IPS-20b (cell line): ENCODE results near the gene TLN1.

ENCODE experiments used
- H3K27ac ChIP-seq: one replicate; pipeline ENCODE4 v1.5.1; 2013; ENCODE audit warnings: low read length
- H3K27me3 ChIP-seq: 2 replicates; pipeline ENCODE4 v1.6.1; 2013; ENCODE audit warnings: mild to moderate bottlenecking, low read length, inconsistent platforms; ENCODE audit not compliant: insufficient read depth
- H3K36me3 ChIP-seq: 2 replicates; pipeline ENCODE4 v1.6.1; 2013; ENCODE audit warnings: low read depth, mild to moderate bottlenecking, inconsistent platforms, low read length, moderate library complexity; ENCODE audit not compliant: insufficient read depth
- H3K4me1 ChIP-seq: 2 replicates; pipeline ENCODE4 v1.6.1; 2013; ENCODE audit warnings: mild to moderate bottlenecking, control low read depth, inconsistent platforms, low read length, moderate library complexity; ENCODE audit not compliant: insufficient read depth
- H3K4me3 ChIP-seq: 2 replicates; pipeline ENCODE4 v1.5.1; 2013; ENCODE audit warnings: mild to moderate bottlenecking, low read length, inconsistent platforms
- H3K9ac ChIP-seq: 2 replicates; pipeline ENCODE4 v1.6.1; 2013; ENCODE audit warnings: low read depth, mild to moderate bottlenecking, inconsistent platforms, low read length, moderate library complexity
- H3K9me3 ChIP-seq: 2 replicates; pipeline ENCODE4 v1.6.1; 2013; ENCODE audit warnings: mild to moderate bottlenecking, low read depth, low read length, inconsistent platforms; ENCODE audit not compliant: insufficient read depth

The TLN1 gene

DNA sequence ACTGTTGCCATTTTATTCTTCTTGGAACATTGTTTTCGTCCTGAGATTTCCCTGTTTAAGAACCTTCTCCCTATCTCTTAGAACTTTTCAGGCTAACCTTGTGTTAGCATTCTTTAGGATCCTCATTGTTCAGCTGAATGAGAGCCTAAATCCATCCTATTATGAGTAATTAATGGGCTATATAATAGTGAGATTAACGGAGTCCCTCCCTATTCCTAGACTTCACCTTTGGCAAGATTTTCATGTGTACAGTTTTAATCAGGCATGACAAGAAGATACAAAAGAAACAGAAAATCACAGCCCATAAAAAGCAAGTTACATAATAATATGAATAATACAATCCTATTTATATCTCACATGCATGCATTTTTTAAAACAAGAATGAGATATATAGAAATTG is 31.2 kb upstream of the TLN1 start:
- H3K9ac ChIP-seq, result no peak overlapping the region
- H3K36me3 ChIP-seq, result 0 out of 2 replicates have a peak, but pooled peaks cover 4% of the 10 kb centered on the region
- H3K27me3 ChIP-seq, result no peaks in the 10 kb centered on the region
- H3K27ac ChIP-seq, result no peak overlapping the region
- peaks cover 4% of the 10 kb centered on the region for H3K4me1 ChIP-seq
- H3K4me3 ChIP-seq, result no peak overlapping the region
- H3K9me3 ChIP-seq, result no peaks in the 10 kb centered on the region

- peaks cover 9% of the 10 kb centered on the region for H3K4me1 ChIP-seq
- H3K27ac ChIP-seq, result no peak overlapping the region
- no peaks in the 10 kb centered on the region for H3K9me3 ChIP-seq
- no peak overlapping the region for H3K4me3 ChIP-seq
- 0 out of 2 replicates have a peak, but pooled peaks cover 4% of the 10 kb centered on the region for H3K36me3 ChIP-seq
- H3K9ac ChIP-seq, result no peak overlapping the region
- no peaks in the 10 kb centered on the region for H3K27me3 ChIP-seq
These were observed 28.7 kb upstream of the TLN1 start for GRCh38 chr9:35760651-35761050.

- peaks cover 9% of the 10 kb centered on the region for H3K4me1 ChIP-seq
These were observed 27.8 kb upstream of the TLN1 start for GRCh38 chr9:35759795-35760194.

GRCh38 chr9:35758475-35759050 is 26.6 kb upstream of the TLN1 start:
- no peak overlapping the region for H3K9ac ChIP-seq
- peak overlapping the region; percentile 74 for H3K4me3 ChIP-seq
- peaks cover 19% of the 10 kb centered on the region; the same call in 1 of the 2 replicates for H3K36me3 ChIP-seq
- H3K27me3 ChIP-seq, result no peaks in the 10 kb centered on the region
- H3K9me3 ChIP-seq, result no peaks in the 10 kb centered on the region
- peaks cover 9% of the 10 kb centered on the region for H3K4me1 ChIP-seq
- H3K27ac ChIP-seq, result no peak overlapping the region

More at GRCh38 chr9:35759795-35760194, 27.8 kb upstream of the TLN1 start:
- no peaks in the 10 kb centered on the region for H3K27me3 ChIP-seq
- H3K9me3 ChIP-seq, result no peaks in the 10 kb centered on the region
- H3K36me3 ChIP-seq, result peaks cover 7% of the 10 kb centered on the region; the same call in 1 of the 2 replicates
- no peak overlapping the region for H3K27ac ChIP-seq
- H3K9ac ChIP-seq, result no peak overlapping the region
- H3K4me3 ChIP-seq, result no peak overlapping the region

GRCh38 chr9:35757892-35758275 is 25.9 kb upstream of the TLN1 start:
- Histone ChIP-seq H3K4me3 (peak overlapping the region; percentile 74), H3K27me3 (no peaks in the 10 kb centered on the region), H3K4me1 (peaks cover 9% of the 10 kb centered on the region), H3K9ac (peak overlapping the region; percentile 87; the same call in 1 of the 2 replicates), H3K9me3 (no peaks in the 10 kb centered on the region), H3K36me3 (peaks cover 26% of the 10 kb centered on the region; the same call in 1 of the 2 replicates), H3K27ac (no peak overlapping the region)

GRCh38 chr9:35757226-35757891 is 25.4 kb upstream of the TLN1 start:
- H3K4me3 ChIP-seq, result peak overlapping the region; percentile 74
- H3K9me3 ChIP-seq, result no peaks in the 10 kb centered on the region
- H3K27me3 ChIP-seq, result no peaks in the 10 kb centered on the region
- peak overlapping the region; percentile 87 for H3K9ac ChIP-seq
- H3K4me1 ChIP-seq, result peaks cover 9% of the 10 kb centered on the region
- H3K36me3 ChIP-seq, result peaks cover 31% of the 10 kb centered on the region
- H3K27ac ChIP-seq, result peak overlapping the region; percentile 2

GRCh38 chr9:35756275-35757225 is 24.6 kb upstream of the TLN1 start:
- H3K27ac ChIP-seq, result peak overlapping the region; percentile 11
- peak overlapping the region; percentile 87; the same call in 1 of the 2 replicates for H3K9ac ChIP-seq

DNA sequence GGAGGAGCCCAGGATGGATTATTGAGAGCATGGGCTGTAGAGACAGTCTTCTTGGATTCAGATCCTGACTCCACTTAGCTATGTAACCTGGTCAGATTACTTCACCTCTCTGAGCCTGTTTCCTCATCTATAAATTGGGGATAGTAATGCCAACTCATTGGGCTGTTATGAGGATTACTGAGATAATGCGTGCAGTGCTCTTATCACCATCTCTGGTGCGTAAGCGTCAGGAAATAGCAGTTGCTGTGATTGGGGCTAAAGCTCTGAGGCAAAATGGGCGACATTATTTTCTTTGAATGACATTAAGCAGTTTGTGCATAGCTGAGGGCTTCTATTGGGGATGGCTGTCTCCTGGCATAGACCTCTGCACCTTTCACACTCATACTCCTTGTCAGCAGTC is 23.1 kb upstream of the TLN1 start:
- Histone ChIP-seq H3K4me3 (no peak overlapping the region), H3K36me3 (peaks cover 43% of the 10 kb centered on the region), H3K9ac (no peak overlapping the region), H3K27me3 (no peaks in the 10 kb centered on the region), H3K27ac (no peak overlapping the region), H3K4me1 (peaks cover 9% of the 10 kb centered on the region), H3K9me3 (no peaks in the 10 kb centered on the region)

More at GRCh38 chr9:35756275-35757225, 24.6 kb upstream of the TLN1 start:
- H3K27me3 ChIP-seq, result no peaks in the 10 kb centered on the region
- H3K9me3 ChIP-seq, result no peaks in the 10 kb centered on the region
- peak overlapping the region; percentile 74 for H3K4me3 ChIP-seq
- peaks cover 9% of the 10 kb centered on the region for H3K4me1 ChIP-seq
- peaks cover 40% of the 10 kb centered on the region for H3K36me3 ChIP-seq

DNA sequence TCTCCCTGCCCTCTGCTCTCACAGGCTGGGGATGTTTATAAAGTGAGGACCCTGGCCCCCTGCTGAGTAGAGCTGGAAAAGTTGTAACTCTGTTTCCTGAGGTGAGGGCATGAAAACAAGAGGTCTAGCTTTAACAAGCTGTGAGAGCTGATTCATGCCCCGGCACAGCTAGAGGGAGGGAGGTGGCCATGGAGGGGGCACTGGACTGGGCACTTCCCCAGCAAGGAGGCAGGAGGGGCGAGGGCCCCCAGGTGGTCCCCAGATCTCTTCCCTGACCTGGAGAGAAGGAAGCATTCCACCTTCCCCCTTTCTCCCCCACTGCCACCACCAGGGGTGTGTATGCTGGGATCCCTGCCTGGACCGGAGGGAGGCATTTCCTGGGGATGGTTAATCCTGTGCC is 22.3 kb upstream of the TLN1 start, which contains the start of gene MSMP:
TSS of gene MSMP (minus strand) at position 13 of the 400 bp plus-strand sequence. CDS start 147 bp downstream, outside the sequence.
- Histone ChIP-seq H3K27me3 (no peaks in the 10 kb centered on the region), H3K36me3 (peaks cover 43% of the 10 kb centered on the region), H3K4me3 (no peak within 1 kb of the TSS), H3K9me3 (no peaks in the 10 kb centered on the region), H3K9ac (no peak within 1 kb of the TSS), H3K27ac (no peak within 1 kb of the TSS), H3K4me1 (peaks cover 13% of the 10 kb centered on the region)

DNA sequence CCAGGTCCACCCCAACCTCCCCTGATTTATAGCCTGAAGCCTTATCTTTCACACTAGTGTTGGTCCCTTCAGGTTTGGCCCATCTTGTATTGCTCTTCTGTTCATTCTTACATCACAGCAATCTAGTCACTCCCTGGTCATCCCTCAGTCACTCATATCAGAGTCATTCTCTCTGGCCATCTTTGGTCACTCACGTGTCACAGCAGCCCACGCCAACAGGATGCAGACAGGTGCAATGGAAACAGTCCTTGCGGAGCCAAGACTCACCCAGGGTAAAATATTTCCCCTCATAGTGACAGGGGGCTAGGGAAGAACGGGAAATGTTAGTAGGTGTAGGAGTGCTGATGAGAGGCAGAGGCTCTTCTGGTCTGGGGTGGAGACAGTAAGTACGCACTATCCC is 21.5 kb upstream of the TLN1 start:
- H3K9ac ChIP-seq, result no peak overlapping the region
- H3K36me3 ChIP-seq, result peaks cover 43% of the 10 kb centered on the region
- no peaks in the 10 kb centered on the region for H3K9me3 ChIP-seq
- no peak overlapping the region for H3K4me3 ChIP-seq
- no peak overlapping the region for H3K27ac ChIP-seq
- H3K27me3 ChIP-seq, result no peaks in the 10 kb centered on the region
- H3K4me1 ChIP-seq, result peaks cover 12% of the 10 kb centered on the region

- peak overlapping the region; percentile 82; the same call in 1 of the 2 replicates for H3K9ac ChIP-seq
- no peak overlapping the region for H3K27ac ChIP-seq
- peaks cover 48% of the 10 kb centered on the region for H3K36me3 ChIP-seq
- no peaks in the 10 kb centered on the region for H3K9me3 ChIP-seq
- no peaks in the 10 kb centered on the region for H3K27me3 ChIP-seq
- peak overlapping the region; percentile 92 for H3K4me3 ChIP-seq
- H3K4me1 ChIP-seq, result peaks cover 21% of the 10 kb centered on the region
These were observed 18.2 kb upstream of the TLN1 start for GRCh38 chr9:35750256-35750531.
